ENCODE results near the gene CD207.

DNA sequence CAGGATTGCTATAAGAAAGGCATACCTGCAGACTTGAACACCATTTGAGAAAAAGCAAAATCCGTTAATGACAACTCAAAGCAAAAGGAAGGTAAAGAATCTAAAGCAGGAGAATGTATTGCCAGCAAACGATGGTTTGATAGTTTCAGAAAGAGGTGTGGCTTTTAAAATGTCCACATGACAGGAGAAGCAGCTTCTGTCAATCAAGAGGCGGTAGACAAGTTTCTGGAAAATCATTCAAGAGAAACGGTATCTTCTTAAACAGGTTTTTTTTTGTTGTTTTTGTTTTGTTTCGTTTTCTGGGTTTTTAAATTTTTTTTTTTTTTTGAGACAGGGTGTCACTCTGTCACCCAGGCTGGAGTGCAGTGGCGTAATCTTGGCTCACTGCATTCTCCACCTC, 29.0 kb downstream of the CD207 start:
- TF ChIP-seq, protein P1, sequence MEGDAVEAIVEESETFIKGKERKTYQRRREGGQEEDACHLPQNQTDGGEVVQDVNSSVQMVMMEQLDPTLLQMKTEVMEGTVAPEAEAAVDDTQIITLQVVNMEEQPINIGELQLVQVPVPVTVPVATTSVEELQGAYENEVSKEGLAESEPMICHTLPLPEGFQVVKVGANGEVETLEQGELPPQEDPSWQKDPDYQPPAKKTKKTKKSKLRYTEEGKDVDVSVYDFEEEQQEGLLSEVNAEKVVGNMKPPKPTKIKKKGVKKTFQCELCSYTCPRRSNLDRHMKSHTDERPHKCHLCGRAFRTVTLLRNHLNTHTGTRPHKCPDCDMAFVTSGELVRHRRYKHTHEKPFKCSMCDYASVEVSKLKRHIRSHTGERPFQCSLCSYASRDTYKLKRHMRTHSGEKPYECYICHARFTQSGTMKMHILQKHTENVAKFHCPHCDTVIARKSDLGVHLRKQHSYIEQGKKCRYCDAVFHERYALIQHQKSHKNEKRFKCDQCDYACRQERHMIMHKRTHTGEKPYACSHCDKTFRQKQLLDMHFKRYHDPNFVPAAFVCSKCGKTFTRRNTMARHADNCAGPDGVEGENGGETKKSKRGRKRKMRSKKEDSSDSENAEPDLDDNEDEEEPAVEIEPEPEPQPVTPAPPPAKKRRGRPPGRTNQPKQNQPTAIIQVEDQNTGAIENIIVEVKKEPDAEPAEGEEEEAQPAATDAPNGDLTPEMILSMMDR (IDR thresholded peaks at IDR 0.05): no peak
- no peak for TF ChIP-seq POLR2A (IDR thresholded peaks at IDR 0.05)
